Naive B cell (primary cell): Measurements from ENCODE around the gene CUEDC1. TPM values are rescaled to one million over a fixed set of nuclear protein-coding genes. Genes with fewer than 3 reads are reported as not detected.
A peak's percentile ranks its signal among the peaks of the same experiment; 100 is the strongest.

Source experiments
- ATAC-seq, 2 donors: fragments of 150-1000 bp; cut with Tn5 transposase; 2 replicates each; pipeline ENCODE4 v1.10.0; 2021; ENCODE audit warnings: low read depth in 2 of 2, mild to moderate bottlenecking in 2 of 2, moderate library complexity in 2 of 2
- DNase-seq: peaks from one replicate; pipeline ENCODE4 v3.0.0; 2022
- H3K27ac Mint-ChIP-seq, 6 donors: one replicate each; pipeline ENCODE4 v1.8.0; 2020 to 2022; ENCODE audit warnings: mild to moderate bottlenecking in 6 of 6, mixed read lengths in 6 of 6, moderate library complexity in 5 of 6, inconsistent platforms in 2 of 6
- H3K27me3 Mint-ChIP-seq, 3 donors: one replicate each; pipeline ENCODE4 v1.8.0; 2021 to 2022; ENCODE audit warnings: mixed read lengths in 3 of 3, mild to moderate bottlenecking in 1 of 3
- H3K36me3 Mint-ChIP-seq, 2 donors: one replicate each; pipeline ENCODE4 v1.8.0; 2020 to 2022; ENCODE audit warnings: mixed read lengths in 2 of 2, inconsistent platforms in 1 of 2, mild to moderate bottlenecking in 1 of 2
- H3K4me1 Mint-ChIP-seq, 3 donors: one replicate each; pipeline ENCODE4 v1.8.0; 2020 to 2022; ENCODE audit warnings: mixed read lengths in 3 of 3, inconsistent platforms in 1 of 3, mild to moderate bottlenecking in 1 of 3, moderate library complexity in 1 of 3
- H3K4me3 Mint-ChIP-seq, 8 donors: one replicate each; pipeline ENCODE4 v1.8.0; 2020 to 2022; ENCODE audit warnings: mild to moderate bottlenecking in 8 of 8, mixed read lengths in 8 of 8, moderate library complexity in 8 of 8, inconsistent platforms in 2 of 8
- H3K9me3 Mint-ChIP-seq, 7 donors: one replicate each; pipeline ENCODE4 v1.8.0; 2020 to 2022; ENCODE audit warnings: mixed read lengths in 7 of 7, mild to moderate bottlenecking in 5 of 7, inconsistent platforms in 2 of 7, moderate library complexity in 1 of 7
- polyA plus RNA-seq, 6 donors: library from polyadenylated mRNA; unstranded; fragments of 300-500 nt; fragmentation: Illumina TruSeq; gene quantifications; one replicate each; pipeline ENCODE4 v1.2.3, GENCODE V29; 2021; ENCODE audit warnings: low read depth in 6 of 6

The CUEDC1 gene
- not detected for polyA plus RNA-seq

GRCh38 chr17:57955183-57955931, at the start of gene CUEDC1:
TSS of gene CUEDC1 (minus strand) at chr17:57955412. CDS start at chr17:57885564, 69,848 bp downstream.
- H3K36me3 Mint-ChIP-seq = no peaks in the 10 kb centered on the region
- ATAC-seq = peak; percentile 77 to 79
- peak within 1 kb of the TSS in 3 of 6 donors; percentile 28 to 90 (median 56) for H3K27ac Mint-ChIP-seq
- H3K27me3 Mint-ChIP-seq = peaks cover 67 to 76% (median 72%) of the 10 kb centered on the region in 3 donors
- H3K9me3 Mint-ChIP-seq = no peaks in the 10 kb centered on the region
- H3K4me1 Mint-ChIP-seq = peaks cover 32 to 41% (median 35%) of the 10 kb centered on the region in 3 donors
- DNase-seq = peak; percentile 52
- peak within 1 kb of the TSS; percentile 64 to 89 (median 82) for H3K4me3 Mint-ChIP-seq

- peak overlapping the region in 1 of 8 donors; percentile 32 for H3K4me3 Mint-ChIP-seq
- peaks cover 27 to 57% (median 54%) of the 10 kb centered on the region in 3 donors for H3K4me1 Mint-ChIP-seq
- no peaks in the 10 kb centered on the region for H3K9me3 Mint-ChIP-seq
- H3K36me3 Mint-ChIP-seq = peaks cover 17 to 22% of the 10 kb centered on the region in 2 donors
- H3K27ac Mint-ChIP-seq = peak overlapping the region in 1 of 6 donors; percentile 57
- H3K27me3 Mint-ChIP-seq = no peaks in the 10 kb centered on the region
- DNase-seq = no peak
- ATAC-seq = no peak
Observed at GRCh38 chr17:58004060-58004459, 48.8 kb upstream of the CUEDC1 start.

- Mint-ChIP-seq H3K36me3 (peaks cover 17 to 22% of the 10 kb centered on the region in 2 donors), H3K4me1 (peaks cover 27 to 56% (median 50%) of the 10 kb centered on the region in 3 donors), H3K9me3 (no peaks in the 10 kb centered on the region), H3K27ac (peak overlapping the region in 1 of 6 donors; percentile 62), H3K4me3 (peak overlapping the region in 1 of 8 donors; percentile 25), H3K27me3 (no peaks in the 10 kb centered on the region)
- no peak for DNase-seq
- ATAC-seq = no peak
Observed at GRCh38 chr17:58002973-58003372, 47.8 kb upstream of the CUEDC1 start.

GRCh38 chr17:58002154-58002948, 47.1 kb upstream of the CUEDC1 start:
- ATAC-seq (no peak), DNase-seq (no peak)
- Mint-ChIP-seq H3K27ac (peak overlapping the region in 1 of 6 donors; percentile 62), H3K4me1 (peaks cover 24 to 56% (median 45%) of the 10 kb centered on the region in 3 donors), H3K9me3 (no peaks in the 10 kb centered on the region), H3K36me3 (peaks cover 17 to 22% of the 10 kb centered on the region in 2 donors), H3K27me3 (no peaks in the 10 kb centered on the region), H3K4me3 (peak overlapping the region in 1 of 8 donors; percentile 48)

- Mint-ChIP-seq H3K9me3 (no peaks in the 10 kb centered on the region), H3K36me3 (peaks cover 17 to 22% of the 10 kb centered on the region in 2 donors)
- no peak for ATAC-seq
Observed at GRCh38 chr17:58001461-58002124, 46.4 kb upstream of the CUEDC1 start.

GRCh38 chr17:57999496-58000017, 44.3 kb upstream of the CUEDC1 start:
- peak; percentile 87 to 89 for ATAC-seq
- Mint-ChIP-seq H3K4me1 (peaks cover 15 to 36% (median 33%) of the 10 kb centered on the region in 3 donors), H3K27ac (peak overlapping the region in 3 of 6 donors; percentile 10 to 80 (median 63)), H3K4me3 (peak overlapping the region in 1 of 8 donors; percentile 40), H3K36me3 (peaks cover 8 to 11% of the 10 kb centered on the region in 2 donors), H3K9me3 (no peaks in the 10 kb centered on the region), H3K27me3 (no peaks in the 10 kb centered on the region)
- DNase-seq = peak; percentile 60

More at GRCh38 chr17:58001461-58002124, 46.4 kb upstream of the CUEDC1 start:
- Mint-ChIP-seq H3K4me1 (peaks cover 24 to 50% (median 43%) of the 10 kb centered on the region in 3 donors), H3K27ac (peak overlapping the region in 1 of 6 donors; percentile 62), H3K4me3 (no peak overlapping the region), H3K27me3 (no peaks in the 10 kb centered on the region)
- no peak for DNase-seq

- H3K4me3 Mint-ChIP-seq = no peak overlapping the region
- peaks cover 18 to 37% (median 36%) of the 10 kb centered on the region in 3 donors for H3K4me1 Mint-ChIP-seq
- no peaks in the 10 kb centered on the region for H3K27me3 Mint-ChIP-seq
- H3K36me3 Mint-ChIP-seq = peaks cover 7 to 11% of the 10 kb centered on the region in 2 donors
- H3K9me3 Mint-ChIP-seq = no peaks in the 10 kb centered on the region
- peak overlapping the region in 3 of 6 donors; percentile 10 to 80 (median 63) for H3K27ac Mint-ChIP-seq
- DNase-seq (no peak), ATAC-seq (no peak)
Observed at GRCh38 chr17:57999010-57999495, 43.8 kb upstream of the CUEDC1 start.

- no peaks in the 10 kb centered on the region for H3K27me3 Mint-ChIP-seq
- no peak for DNase-seq
- ATAC-seq = no peak
- H3K4me1 Mint-ChIP-seq = peaks cover 23 to 40% (median 37%) of the 10 kb centered on the region in 3 donors
- H3K4me3 Mint-ChIP-seq = no peak overlapping the region
- no peaks in the 10 kb centered on the region for H3K9me3 Mint-ChIP-seq
- peaks cover 2 to 4% of the 10 kb centered on the region in 2 donors for H3K36me3 Mint-ChIP-seq
- H3K27ac Mint-ChIP-seq = peak overlapping the region in 2 of 6 donors; percentile 13 to 17
Observed at GRCh38 chr17:57997085-57997809, 42.0 kb upstream of the CUEDC1 start.

GRCh38 chr17:57995076-57995956, 40.1 kb upstream of the CUEDC1 start:
- H3K36me3 Mint-ChIP-seq = no peaks in the 10 kb centered on the region
- H3K4me3 Mint-ChIP-seq = peak overlapping the region in 1 of 8 donors; percentile 42
- H3K4me1 Mint-ChIP-seq = peaks cover 24 to 37% (median 33%) of the 10 kb centered on the region in 3 donors
- no peaks in the 10 kb centered on the region for H3K9me3 Mint-ChIP-seq
- H3K27me3 Mint-ChIP-seq = no peaks in the 10 kb centered on the region
- DNase-seq (peak; percentile 39), ATAC-seq (peak; percentile 74 to 79)
- peak overlapping the region in 4 of 6 donors; percentile 0 to 74 (median 55) for H3K27ac Mint-ChIP-seq

GRCh38 chr17:57994436-57994835, 39.2 kb upstream of the CUEDC1 start:
- H3K9me3 Mint-ChIP-seq = no peaks in the 10 kb centered on the region
- ATAC-seq = no peak
- H3K27me3 Mint-ChIP-seq = no peaks in the 10 kb centered on the region
- H3K4me3 Mint-ChIP-seq = no peak overlapping the region
- H3K36me3 Mint-ChIP-seq = no peaks in the 10 kb centered on the region
- peaks cover 24 to 37% (median 31%) of the 10 kb centered on the region in 3 donors for H3K4me1 Mint-ChIP-seq
- H3K27ac Mint-ChIP-seq = peak overlapping the region in 1 of 6 donors; percentile 7
- no peak for DNase-seq
